Dendritic cell treated with granulocyte-macrophage colony-stimulating factor and Interleukin-4, amounts not matched to agents 40 ng/mL and 50 ng/mL, for 4 days (primary cell): ENCODE measurements around the gene C5AR1.
"Not testable (repeated sequence)": the region's sequence is repeated elsewhere in the genome, so short reads cannot be mapped to it uniquely, and the experiment has no call there.

Experiments
- H3K27ac Mint-ChIP-seq: one replicate; pipeline ENCODE4 v1.8.0; 2022; ENCODE audit warnings: mild to moderate bottlenecking, mixed read lengths
- H3K27me3 Mint-ChIP-seq: one replicate; pipeline ENCODE4 v1.8.0; 2022; ENCODE audit warnings: mild to moderate bottlenecking, mixed read lengths
- H3K36me3 Mint-ChIP-seq: one replicate; pipeline ENCODE4 v1.8.0; 2022; ENCODE audit warnings: low read depth, mixed read lengths
- H3K4me1 Mint-ChIP-seq: one replicate; pipeline ENCODE4 v1.8.0; 2022; ENCODE audit warnings: low read depth, mixed read lengths
- H3K4me3 Mint-ChIP-seq: one replicate; pipeline ENCODE4 v1.8.0; 2022; ENCODE audit warnings: mild to moderate bottlenecking, moderate library complexity, mixed read lengths
- H3K9me3 Mint-ChIP-seq: one replicate; pipeline ENCODE4 v1.8.0; 2022; ENCODE audit warnings: mixed read lengths
- intact Hi-C: fragments of 100-400 bp; cut with micrococcal nuclease; formaldehyde crosslinking; loops from one replicate; pipeline ENCODE4 v1.15.0; 2022

The C5AR1 gene

GRCh38 chr19:47324502-47324901 lies 14.8 kb downstream of the C5AR1 start:
- H3K36me3 Mint-ChIP-seq, result peaks cover 20% of the 10 kb centered on the region
- peak overlapping the region; percentile 76 for H3K4me3 Mint-ChIP-seq
- peak overlapping the region; percentile 97 for H3K27ac Mint-ChIP-seq
- intact Hi-C loops, result loop anchor here (1.0 kb wide), 1 partner anchor 9 kb away; no protein-coding TSS in a partner anchor
- H3K27me3 Mint-ChIP-seq, result no peaks in the 10 kb centered on the region
- no peaks in the 10 kb centered on the region for H3K9me3 Mint-ChIP-seq
- peaks cover 63% of the 10 kb centered on the region for H3K4me1 Mint-ChIP-seq

- Mint-ChIP-seq H3K4me1 (peaks cover 62% of the 10 kb centered on the region), H3K4me3 (peak overlapping the region; percentile 51), H3K27ac (peak overlapping the region; percentile 87)
These were observed 20.8 kb downstream of the C5AR1 start for GRCh38 chr19:47330466-47330869.

GRCh38 chr19:47331490-47331889 lies 21.8 kb downstream of the C5AR1 start:
- intact Hi-C loops, result loop anchor here (2.0 kb wide), 1 partner anchor 17 kb away; no protein-coding TSS in a partner anchor
- no peaks in the 10 kb centered on the region for H3K27me3 Mint-ChIP-seq
- H3K9me3 Mint-ChIP-seq, result no peaks in the 10 kb centered on the region
- peak overlapping the region; percentile 87 for H3K27ac Mint-ChIP-seq
- H3K4me1 Mint-ChIP-seq, result peaks cover 73% of the 10 kb centered on the region
- peak overlapping the region; percentile 65 for H3K4me3 Mint-ChIP-seq
- H3K36me3 Mint-ChIP-seq, result no peaks in the 10 kb centered on the region

More at GRCh38 chr19:47330466-47330869, 20.8 kb downstream of the C5AR1 start:
- intact Hi-C loops, result loop anchor here (2.0 kb wide), 1 partner anchor 16 kb away; no protein-coding TSS in a partner anchor
- no peaks in the 10 kb centered on the region for H3K36me3 Mint-ChIP-seq
- H3K9me3 Mint-ChIP-seq, result no peaks in the 10 kb centered on the region
- H3K27me3 Mint-ChIP-seq, result no peaks in the 10 kb centered on the region

GRCh38 chr19:47331931-47332547 lies 22.4 kb downstream of the C5AR1 start, which contains the start of gene C5AR2:
TSS of gene C5AR2 (plus strand) at chr19:47332175. CDS start at chr19:47340800, 8,625 bp downstream.
- Mint-ChIP-seq H3K9me3 (no peaks in the 10 kb centered on the region), H3K27ac (peak within 1 kb of the TSS; percentile 87), H3K36me3 (no peaks in the 10 kb centered on the region), H3K4me3 (peak within 1 kb of the TSS; percentile 65), H3K4me1 (peaks cover 78% of the 10 kb centered on the region), H3K27me3 (no peaks in the 10 kb centered on the region)
- intact Hi-C loops, result loop anchor here (2.0 kb wide), 1 partner anchor 17 kb away; no protein-coding TSS in a partner anchor

- H3K27me3 Mint-ChIP-seq, H3K9me3 Mint-ChIP-seq, intact Hi-C loops: not testable (repeated sequence)
- Mint-ChIP-seq H3K27ac (peak overlapping the region; percentile 87), H3K36me3 (peaks cover 27% of the 10 kb centered on the region), H3K4me3 (peak overlapping the region; percentile 71), H3K4me1 (peaks cover 62% of the 10 kb centered on the region)
These were observed 27.4 kb downstream of the C5AR1 start for GRCh38 chr19:47336765-47337718.

GRCh38 chr19:47339196-47339880 lies 29.7 kb downstream of the C5AR1 start:
- intact Hi-C loops, result no loop called here
- Mint-ChIP-seq H3K36me3 (peaks cover 37% of the 10 kb centered on the region), H3K9me3 (no peaks in the 10 kb centered on the region), H3K27me3 (no peaks in the 10 kb centered on the region), H3K27ac (peak overlapping the region; percentile 8), H3K4me3 (no peak overlapping the region), H3K4me1 (peaks cover 55% of the 10 kb centered on the region)

GRCh38 chr19:47340477-47341208 lies 31.0 kb downstream of the C5AR1 start:
- intact Hi-C loops, result no loop called here

GRCh38 chr19:47341734-47342133 lies 32.1 kb downstream of the C5AR1 start:
- Mint-ChIP-seq H3K27me3 (no peaks in the 10 kb centered on the region), H3K4me1 (peaks cover 36% of the 10 kb centered on the region), H3K4me3 (no peak overlapping the region), H3K9me3 (no peaks in the 10 kb centered on the region), H3K36me3 (peaks cover 37% of the 10 kb centered on the region), H3K27ac (no peak overlapping the region)
- intact Hi-C loops, result no loop called here

More at GRCh38 chr19:47340477-47341208, 31.0 kb downstream of the C5AR1 start:
- H3K4me3 Mint-ChIP-seq, result no peak overlapping the region
- peaks cover 42% of the 10 kb centered on the region for H3K4me1 Mint-ChIP-seq
- no peaks in the 10 kb centered on the region for H3K27me3 Mint-ChIP-seq
- peaks cover 37% of the 10 kb centered on the region for H3K36me3 Mint-ChIP-seq
- H3K27ac Mint-ChIP-seq, result no peak overlapping the region
- no peaks in the 10 kb centered on the region for H3K9me3 Mint-ChIP-seq

GRCh38 chr19:47343194-47343802 lies 33.6 kb downstream of the C5AR1 start:
- no peaks in the 10 kb centered on the region for H3K9me3 Mint-ChIP-seq
- no peak overlapping the region for H3K4me3 Mint-ChIP-seq
- H3K4me1 Mint-ChIP-seq, result peaks cover 30% of the 10 kb centered on the region
- intact Hi-C loops, result no loop called here
- no peak overlapping the region for H3K27ac Mint-ChIP-seq
- H3K27me3 Mint-ChIP-seq, result no peaks in the 10 kb centered on the region
- peaks cover 37% of the 10 kb centered on the region for H3K36me3 Mint-ChIP-seq

GRCh38 chr19:47344425-47344824 lies 34.8 kb downstream of the C5AR1 start:
- H3K36me3 Mint-ChIP-seq, result peaks cover 40% of the 10 kb centered on the region
- no peaks in the 10 kb centered on the region for H3K9me3 Mint-ChIP-seq
- intact Hi-C loops, result no loop called here
- H3K4me1 Mint-ChIP-seq, result peaks cover 33% of the 10 kb centered on the region
- H3K4me3 Mint-ChIP-seq, result no peak overlapping the region
- no peaks in the 10 kb centered on the region for H3K27me3 Mint-ChIP-seq
- H3K27ac Mint-ChIP-seq, result no peak overlapping the region

GRCh38 chr19:47346024-47346423 lies 36.4 kb downstream of the C5AR1 start:
- H3K36me3 Mint-ChIP-seq, result peaks cover 38% of the 10 kb centered on the region
- not testable (repeated sequence) for H3K27me3 Mint-ChIP-seq, H3K9me3 Mint-ChIP-seq, H3K4me3 Mint-ChIP-seq
- peaks cover 39% of the 10 kb centered on the region for H3K4me1 Mint-ChIP-seq
- peak overlapping the region; percentile 37 for H3K27ac Mint-ChIP-seq
- intact Hi-C loops, result loop anchor here (5.0 kb wide), 2 partner anchors 36 to 39 kb away; partner anchors contain the start of gene C5AR1

- peak within 1 kb of the TSS; percentile 89 for H3K27ac Mint-ChIP-seq
- no peaks in the 10 kb centered on the region for H3K9me3 Mint-ChIP-seq
- intact Hi-C loops, result loop anchor here (5.0 kb wide), 2 partner anchors 33 to 42 kb away; partner anchors contain the start of gene C5AR1
- peak within 1 kb of the TSS; percentile 87 for H3K4me3 Mint-ChIP-seq
- H3K4me1 Mint-ChIP-seq, result peaks cover 38% of the 10 kb centered on the region
- peaks cover 43% of the 10 kb centered on the region for H3K36me3 Mint-ChIP-seq
- H3K27me3 Mint-ChIP-seq, result no peaks in the 10 kb centered on the region
These were observed 39.4 kb downstream of the C5AR1 start, which contains the start of gene DHX34 for GRCh38 chr19:47348819-47349795. TSS of gene DHX34 (plus strand) at chr19:47349315. CDS start at chr19:47353031, 3,716 bp downstream.
